HG02571 (cell line): ENCODE data around the gene TMEM63A.

Experiments
- ATAC-seq: cut with Tn5 transposase; IDR thresholded peaks from one replicate; pipeline ENCODE4 v1.9.1; 2021; ENCODE audit warnings: mild to moderate bottlenecking, moderate library complexity; ENCODE audit not compliant: unreplicated experiment

Gene TMEM63A

GRCh38 chr1:225886159-225887029 lies 4.2 kb upstream of the TMEM63A start:
- ATAC-seq: no peak

DNA sequence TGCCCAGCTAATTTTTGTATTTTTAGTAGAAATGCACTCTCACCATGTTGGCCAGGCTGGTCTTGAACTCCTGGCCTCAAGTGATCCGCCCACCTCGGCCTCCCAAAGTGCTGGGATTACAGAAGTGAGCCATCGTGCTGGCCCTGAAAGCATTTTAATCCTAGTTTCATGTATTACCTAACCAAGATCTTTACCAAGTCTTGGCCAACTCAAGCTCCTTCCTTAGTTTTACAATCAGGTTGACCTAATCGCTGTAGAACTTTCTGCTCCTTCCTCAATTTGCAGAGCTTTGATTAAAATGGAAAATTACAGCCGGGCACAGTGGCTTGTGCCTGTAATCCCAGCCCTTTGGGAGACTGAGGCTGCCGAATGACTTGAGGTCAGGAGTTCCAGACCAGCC lies 3.2 kb upstream of the TMEM63A start:
- ATAC-seq: no peak

DNA sequence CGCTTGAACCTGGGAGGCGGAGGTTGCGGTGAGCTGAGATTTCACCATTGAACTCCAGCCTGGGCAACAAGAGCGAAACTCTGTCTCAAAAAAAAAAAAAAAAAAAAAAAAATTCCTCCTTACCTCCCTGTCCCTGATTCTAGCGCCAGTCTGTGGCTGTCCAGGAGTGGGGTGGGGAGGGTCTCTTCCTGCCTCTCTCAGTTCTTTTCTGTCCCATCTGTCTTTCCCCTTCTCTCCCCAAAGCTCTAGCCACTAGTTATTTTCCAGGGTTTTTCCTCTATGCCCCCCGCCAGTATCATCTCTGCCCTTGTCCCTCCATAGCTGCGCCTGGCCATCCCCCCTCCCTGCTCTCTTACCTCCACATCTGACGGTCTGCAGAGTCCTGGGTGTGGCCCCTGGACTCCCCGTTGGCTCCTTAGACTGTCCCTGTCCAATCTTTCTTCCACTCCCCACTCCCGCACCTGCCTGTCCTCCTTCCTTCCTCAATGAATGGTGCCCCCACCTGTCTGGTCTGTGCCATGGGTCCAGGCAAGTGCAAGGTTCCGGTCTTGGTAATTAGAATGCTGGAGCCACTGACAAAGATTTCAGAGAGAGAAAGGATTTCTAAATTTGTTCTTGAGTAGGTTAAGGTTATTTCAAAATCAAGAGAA lies 1.6 kb upstream of the TMEM63A start:
- ATAC-seq: no peak

DNA sequence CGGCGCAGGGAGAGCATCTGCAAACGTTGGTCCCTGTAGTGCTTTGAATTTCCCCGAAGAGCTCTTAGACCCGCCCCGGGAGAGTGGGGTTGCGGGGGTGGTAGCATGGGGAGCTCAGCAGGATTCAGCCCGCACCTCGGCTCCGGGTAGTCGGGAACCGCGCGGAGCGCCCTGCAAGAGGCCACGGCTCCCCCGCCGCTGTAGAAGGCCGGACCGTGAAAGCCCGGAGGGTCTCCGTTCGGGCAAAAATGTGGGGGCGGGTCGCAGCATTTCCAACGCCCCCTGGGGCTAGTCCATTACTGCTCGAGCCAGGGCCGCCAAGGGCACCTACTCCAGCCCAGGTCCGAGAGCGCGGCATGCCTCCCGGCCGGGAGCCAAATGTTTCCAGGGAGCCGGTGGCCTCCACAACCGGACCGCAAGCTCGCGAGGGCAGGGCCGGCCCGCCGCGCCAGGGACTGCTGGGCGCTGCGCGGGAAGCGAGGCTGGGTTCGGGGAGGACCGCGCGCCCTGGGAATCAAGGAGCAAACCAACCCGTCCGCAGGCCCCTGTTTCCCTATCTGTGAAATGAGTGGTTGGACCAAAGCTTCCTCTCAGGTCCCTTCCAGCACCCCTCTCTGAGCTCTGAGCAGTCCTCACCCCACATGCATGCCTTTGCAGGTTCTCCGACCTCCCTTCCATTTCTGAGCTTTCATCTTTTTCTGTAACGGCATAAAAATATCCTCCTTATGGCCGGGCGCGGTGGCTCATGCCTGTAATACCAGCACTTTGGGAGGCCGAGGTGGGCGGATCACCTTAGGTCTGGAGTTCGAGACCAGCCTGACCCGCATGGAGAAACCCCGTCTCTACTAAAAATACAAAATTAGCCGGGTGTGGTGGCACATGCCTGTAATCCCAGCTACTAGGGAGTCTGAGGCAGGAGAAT lies 775 bp upstream of the TMEM63A start:
- peak; percentile 25 for ATAC-seq

GRCh38 chr1:225881081-225881958 lies 860 bp downstream of the TMEM63A start:
- no peak for ATAC-seq

DNA sequence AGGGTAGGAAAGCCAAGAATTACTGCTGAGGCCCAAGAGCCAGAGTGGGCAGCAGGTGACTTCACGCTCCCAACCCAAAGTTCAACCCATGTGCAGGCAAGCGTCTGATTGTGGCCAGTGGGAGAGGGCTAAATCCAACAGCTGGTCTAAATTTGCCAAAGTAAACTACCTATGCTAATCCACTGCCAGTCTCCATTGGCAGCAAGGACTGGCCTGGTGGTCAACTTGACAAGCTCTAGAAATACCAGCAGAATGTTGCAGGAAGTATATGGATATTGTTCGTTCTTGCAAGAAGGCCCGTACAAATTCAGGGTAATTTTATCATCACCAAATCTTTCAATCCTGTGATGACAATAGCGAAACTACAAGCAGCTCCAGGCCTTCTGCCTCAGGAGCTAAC lies 1.5 kb downstream of the TMEM63A start:
- no peak for ATAC-seq

GRCh38 chr1:225880222-225880588 lies 2.0 kb downstream of the TMEM63A start:
- ATAC-seq: no peak

- ATAC-seq: no peak
These were observed 2.5 kb downstream of the TMEM63A start for GRCh38 chr1:225879521-225880221.

GRCh38 chr1:225878282-225878681 lies 3.9 kb downstream of the TMEM63A start:
- no peak for ATAC-seq

DNA sequence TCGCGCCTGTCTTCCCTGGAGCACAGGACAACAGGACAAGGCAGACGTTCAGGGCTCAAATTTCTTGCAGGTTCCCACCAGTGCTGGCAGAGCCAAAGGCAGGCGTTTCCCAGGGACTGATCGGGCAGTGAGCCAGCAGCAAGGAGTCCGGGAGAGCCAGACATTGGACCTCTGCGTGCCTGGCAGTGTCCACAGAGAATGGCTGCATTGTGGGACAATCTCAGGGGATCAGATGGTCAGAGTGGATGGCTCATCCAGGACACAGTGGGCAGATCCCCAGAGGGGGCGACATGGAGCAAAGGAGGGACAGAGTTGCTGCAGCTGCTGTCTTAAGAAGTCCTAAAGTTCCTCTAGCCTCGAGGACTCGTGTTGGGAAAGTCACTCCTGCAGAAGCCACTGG lies 4.6 kb downstream of the TMEM63A start:
- no peak for ATAC-seq

DNA sequence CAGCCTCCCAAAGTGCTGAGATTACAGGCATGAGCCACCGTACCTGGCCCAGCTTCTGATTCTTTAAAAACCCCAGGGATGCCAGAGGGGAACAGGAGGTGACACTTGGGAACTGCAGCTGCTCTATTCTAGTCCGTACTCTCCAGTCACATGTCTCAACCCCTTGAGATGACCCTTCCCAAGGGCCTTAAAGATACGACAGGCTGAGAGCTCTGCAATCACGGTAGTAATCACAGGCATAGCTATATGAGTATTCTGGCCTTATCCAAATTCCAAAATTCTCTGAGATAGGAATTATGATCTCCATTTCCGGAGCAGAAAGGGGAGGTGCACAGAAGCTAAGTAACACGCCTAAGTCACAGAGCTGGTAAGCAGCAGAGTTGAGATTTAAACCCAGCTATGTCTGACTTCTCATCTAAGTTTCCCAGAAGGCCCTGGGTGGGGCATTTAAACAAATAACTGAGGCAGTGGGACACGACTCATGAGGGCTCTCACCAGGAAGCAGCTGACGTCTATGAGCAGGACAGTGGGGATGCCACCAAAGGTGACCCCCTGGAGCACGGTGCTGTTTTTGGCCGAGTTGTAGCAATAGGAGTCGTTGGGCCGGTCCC lies 5.2 kb downstream of the TMEM63A start:
- ATAC-seq: no peak

GRCh38 chr1:225875044-225875815 lies 7.0 kb downstream of the TMEM63A start:
- no peak for ATAC-seq

- ATAC-seq: no peak
These were observed 7.7 kb downstream of the TMEM63A start for GRCh38 chr1:225874431-225874830.

- no peak for ATAC-seq
These were observed 8.8 kb downstream of the TMEM63A start for GRCh38 chr1:225873281-225873850.

GRCh38 chr1:225872075-225872430 lies 10.1 kb downstream of the TMEM63A start:
- no peak for ATAC-seq

DNA sequence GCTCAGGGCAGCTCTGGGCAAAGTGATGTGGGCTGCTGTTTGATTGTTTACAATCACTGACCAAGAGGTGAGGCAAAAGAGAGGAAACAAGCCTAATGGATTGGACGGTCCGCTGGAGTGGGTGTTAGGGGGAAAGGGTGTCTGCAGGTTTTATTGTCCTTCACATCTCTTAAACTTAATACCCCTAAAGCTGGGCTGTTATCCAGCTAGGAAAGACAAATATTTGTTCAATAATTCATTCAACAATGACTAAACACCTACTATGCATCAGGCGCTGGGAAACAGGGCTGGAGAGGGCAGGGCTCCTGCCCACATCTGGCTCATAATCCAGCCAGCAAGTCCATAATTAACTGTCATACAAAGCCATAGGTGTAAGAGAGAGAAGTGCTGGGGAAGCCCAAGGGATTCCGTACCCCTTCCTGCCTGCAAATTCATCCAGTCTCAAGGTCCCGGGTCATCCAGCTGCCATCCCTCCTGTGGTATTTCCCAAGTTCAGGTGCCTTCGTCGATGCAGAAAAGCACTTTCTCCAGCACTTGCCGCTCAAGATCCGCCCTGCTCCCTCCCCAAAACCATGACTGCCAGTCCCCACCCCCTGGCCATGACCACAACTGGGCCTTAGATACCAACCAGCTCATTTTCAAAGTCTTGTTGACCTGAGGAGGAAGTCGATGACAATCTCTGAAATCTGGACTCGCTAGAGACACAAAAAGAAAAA lies 10.7 kb downstream of the TMEM63A start:
- ATAC-seq: no peak

- no peak for ATAC-seq
These were observed 11.3 kb downstream of the TMEM63A start for GRCh38 chr1:225870911-225871310.
